ENCODE measurements around the gene ZNF415.

The ZNF415 gene

DNA sequence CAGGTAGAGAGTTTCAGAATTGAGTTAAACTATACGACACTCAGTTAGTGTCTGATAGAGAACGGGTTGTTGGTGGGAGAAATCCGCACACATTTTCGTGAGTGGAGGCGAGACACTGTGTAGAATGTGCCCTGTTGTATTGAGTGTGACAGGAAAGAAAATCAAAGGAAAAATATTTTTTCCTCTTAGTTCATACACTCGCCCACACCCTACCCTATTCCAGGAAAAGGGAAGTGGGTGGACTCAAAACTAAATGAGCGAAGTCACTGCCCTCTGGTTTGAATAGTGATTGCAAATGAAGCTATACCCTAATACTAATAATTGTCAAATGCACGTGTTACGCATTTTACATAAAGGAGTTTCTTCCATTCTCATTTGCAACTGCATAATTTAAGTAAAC is 24.1 kb upstream of the ZNF415 start:
- no peak for DNase-seq (ENCODE audit: low read depth in 1 of 2, low spot score in 1 of 2)
- Histone ChIP-seq H3K27me3 (ENCODE audit: insufficient read depth, poor library complexity, severe bottlenecking) (no peaks in the 10 kb centered on the region), H3K27ac (replicated peaks) (no peak overlapping the region), H3K4me3 (replicated peaks; ENCODE audit: insufficient read depth, low read length) (no peak overlapping the region)
- no peak for TF ChIP-seq SPI1 (IDR thresholded peaks at IDR 0.05; ENCODE audit: borderline replicate concordance, low read depth)
- TF ChIP-seq, protein P1, sequence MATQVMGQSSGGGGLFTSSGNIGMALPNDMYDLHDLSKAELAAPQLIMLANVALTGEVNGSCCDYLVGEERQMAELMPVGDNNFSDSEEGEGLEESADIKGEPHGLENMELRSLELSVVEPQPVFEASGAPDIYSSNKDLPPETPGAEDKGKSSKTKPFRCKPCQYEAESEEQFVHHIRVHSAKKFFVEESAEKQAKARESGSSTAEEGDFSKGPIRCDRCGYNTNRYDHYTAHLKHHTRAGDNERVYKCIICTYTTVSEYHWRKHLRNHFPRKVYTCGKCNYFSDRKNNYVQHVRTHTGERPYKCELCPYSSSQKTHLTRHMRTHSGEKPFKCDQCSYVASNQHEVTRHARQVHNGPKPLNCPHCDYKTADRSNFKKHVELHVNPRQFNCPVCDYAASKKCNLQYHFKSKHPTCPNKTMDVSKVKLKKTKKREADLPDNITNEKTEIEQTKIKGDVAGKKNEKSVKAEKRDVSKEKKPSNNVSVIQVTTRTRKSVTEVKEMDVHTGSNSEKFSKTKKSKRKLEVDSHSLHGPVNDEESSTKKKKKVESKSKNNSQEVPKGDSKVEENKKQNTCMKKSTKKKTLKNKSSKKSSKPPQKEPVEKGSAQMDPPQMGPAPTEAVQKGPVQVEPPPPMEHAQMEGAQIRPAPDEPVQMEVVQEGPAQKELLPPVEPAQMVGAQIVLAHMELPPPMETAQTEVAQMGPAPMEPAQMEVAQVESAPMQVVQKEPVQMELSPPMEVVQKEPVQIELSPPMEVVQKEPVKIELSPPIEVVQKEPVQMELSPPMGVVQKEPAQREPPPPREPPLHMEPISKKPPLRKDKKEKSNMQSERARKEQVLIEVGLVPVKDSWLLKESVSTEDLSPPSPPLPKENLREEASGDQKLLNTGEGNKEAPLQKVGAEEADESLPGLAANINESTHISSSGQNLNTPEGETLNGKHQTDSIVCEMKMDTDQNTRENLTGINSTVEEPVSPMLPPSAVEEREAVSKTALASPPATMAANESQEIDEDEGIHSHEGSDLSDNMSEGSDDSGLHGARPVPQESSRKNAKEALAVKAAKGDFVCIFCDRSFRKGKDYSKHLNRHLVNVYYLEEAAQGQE (IDR thresholded peaks at IDR 0.05; ENCODE audit: insufficient replicate concordance, low read depth): no peak
- TF ChIP-seq POLR2AphosphoS5 (IDR thresholded peaks at IDR 0.05; ENCODE audit: low read depth): no peak
- no peak for TF ChIP-seq CTCF (IDR thresholded peaks at IDR 0.05; ENCODE audit: insufficient read depth, low read length)
- no peak for TF ChIP-seq GABPA (IDR thresholded peaks at IDR 0.05; ENCODE audit: low read depth)

- Histone ChIP-seq H3K4me3 (replicated peaks; ENCODE audit: insufficient read depth, low read length) (no peak overlapping the region), H3K27ac (replicated peaks) (no peak overlapping the region), H3K27me3 (ENCODE audit: insufficient read depth, poor library complexity, severe bottlenecking) (no peaks in the 10 kb centered on the region)
- DNase-seq (ENCODE audit: low read depth in 1 of 2, low spot score in 1 of 2): no peak
- no peak for TF ChIP-seq GABPA (IDR thresholded peaks at IDR 0.05; ENCODE audit: low read depth)
- TF ChIP-seq, protein P1 (IDR thresholded peaks at IDR 0.05; ENCODE audit: insufficient replicate concordance, low read depth): no peak
- TF ChIP-seq POLR2AphosphoS5 (IDR thresholded peaks at IDR 0.05; ENCODE audit: low read depth): no peak
- no peak for TF ChIP-seq SPI1 (IDR thresholded peaks at IDR 0.05; ENCODE audit: borderline replicate concordance, low read depth)
- no peak for TF ChIP-seq CTCF (IDR thresholded peaks at IDR 0.05; ENCODE audit: insufficient read depth, low read length)
These were observed 14.9 kb upstream of the ZNF415 start for GRCh38 chr19:53147645-53148044.

DNA sequence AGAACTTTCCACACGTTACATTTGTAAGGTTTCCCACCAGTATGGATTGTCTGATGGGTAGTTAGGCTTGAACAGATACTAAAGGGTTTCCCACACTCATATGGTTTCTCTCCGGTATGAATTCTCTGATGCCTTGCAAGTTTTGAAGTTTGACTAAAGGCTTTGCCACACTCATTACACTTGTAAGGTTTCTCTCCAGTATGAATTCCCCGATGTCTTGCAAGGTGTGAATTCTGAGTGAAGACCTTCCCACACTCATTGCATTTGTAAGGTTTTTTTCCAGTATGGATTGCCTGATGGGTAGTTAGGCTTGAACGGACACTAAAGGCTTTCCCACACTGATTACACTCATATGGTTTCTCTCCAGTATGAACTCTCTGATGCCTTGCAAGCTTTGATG is 7.6 kb upstream of the ZNF415 start:
- Histone ChIP-seq H3K4me3 (replicated peaks; ENCODE audit: insufficient read depth, low read length) (no peak overlapping the region), H3K27me3 (ENCODE audit: insufficient read depth, poor library complexity, severe bottlenecking) (no peaks in the 10 kb centered on the region), H3K27ac (replicated peaks) (no peak overlapping the region)
- no peak for DNase-seq (ENCODE audit: low read depth in 1 of 2, low spot score in 1 of 2)
- TF ChIP-seq POLR2AphosphoS5 (IDR thresholded peaks at IDR 0.05; ENCODE audit: low read depth) (no peak), GABPA (IDR thresholded peaks at IDR 0.05; ENCODE audit: low read depth) (no peak), SPI1 (IDR thresholded peaks at IDR 0.05; ENCODE audit: borderline replicate concordance, low read depth) (no peak), CTCF (IDR thresholded peaks at IDR 0.05; ENCODE audit: insufficient read depth, low read length) (no peak)
- TF ChIP-seq, protein P1 (IDR thresholded peaks at IDR 0.05; ENCODE audit: insufficient replicate concordance, low read depth): no peak
